Activated naive CD4-positive, alpha-beta T cell treated with anti-CD3 and anti-CD28 coated beads, Interleukin-2, amount 50 U/mL, for 24 hours (primary cell): Measurements from ENCODE around the gene C10orf71.

Experiments
- H3K27ac Mint-ChIP-seq: one replicate; pipeline ENCODE4 v1.8.0; 2021; ENCODE audit warnings: mild to moderate bottlenecking, mixed read lengths
- H3K27me3 Mint-ChIP-seq: one replicate; pipeline ENCODE4 v1.8.0; 2021; ENCODE audit warnings: mixed read lengths
- H3K36me3 Mint-ChIP-seq: one replicate; pipeline ENCODE4 v1.8.0; 2021; ENCODE audit warnings: mixed read lengths
- H3K4me1 Mint-ChIP-seq: one replicate; pipeline ENCODE4 v1.8.0; 2021; ENCODE audit warnings: mixed read lengths
- H3K4me3 Mint-ChIP-seq: one replicate; pipeline ENCODE4 v1.8.0; 2021; ENCODE audit warnings: mild to moderate bottlenecking, mixed read lengths
- H3K9me3 Mint-ChIP-seq: one replicate; pipeline ENCODE4 v1.8.0; 2021; ENCODE audit warnings: mixed read lengths

The C10orf71 gene

GRCh38 chr10:49298671-49298982 is 343 bp upstream of the C10orf71 start:
- no peaks in the 10 kb centered on the region for H3K9me3 Mint-ChIP-seq
- no peaks in the 10 kb centered on the region for H3K27me3 Mint-ChIP-seq
- no peaks in the 10 kb centered on the region for H3K4me1 Mint-ChIP-seq
- no peak overlapping the region for H3K4me3 Mint-ChIP-seq
- no peaks in the 10 kb centered on the region for H3K36me3 Mint-ChIP-seq
- no peak overlapping the region for H3K27ac Mint-ChIP-seq

- no peaks in the 10 kb centered on the region for H3K27me3 Mint-ChIP-seq
- no peak overlapping the region for H3K4me3 Mint-ChIP-seq
- no peaks in the 10 kb centered on the region for H3K9me3 Mint-ChIP-seq
- no peaks in the 10 kb centered on the region for H3K4me1 Mint-ChIP-seq
- no peak overlapping the region for H3K27ac Mint-ChIP-seq
- no peaks in the 10 kb centered on the region for H3K36me3 Mint-ChIP-seq
Measured at GRCh38 chr10:49299816-49300139, 808 bp downstream of the C10orf71 start.

GRCh38 chr10:49300140-49300974 is 1.4 kb downstream of the C10orf71 start:
- Mint-ChIP-seq H3K27me3 (no peaks in the 10 kb centered on the region), H3K27ac (no peak overlapping the region), H3K4me3 (no peak overlapping the region), H3K36me3 (no peaks in the 10 kb centered on the region), H3K9me3 (no peaks in the 10 kb centered on the region), H3K4me1 (no peaks in the 10 kb centered on the region)

DNA sequence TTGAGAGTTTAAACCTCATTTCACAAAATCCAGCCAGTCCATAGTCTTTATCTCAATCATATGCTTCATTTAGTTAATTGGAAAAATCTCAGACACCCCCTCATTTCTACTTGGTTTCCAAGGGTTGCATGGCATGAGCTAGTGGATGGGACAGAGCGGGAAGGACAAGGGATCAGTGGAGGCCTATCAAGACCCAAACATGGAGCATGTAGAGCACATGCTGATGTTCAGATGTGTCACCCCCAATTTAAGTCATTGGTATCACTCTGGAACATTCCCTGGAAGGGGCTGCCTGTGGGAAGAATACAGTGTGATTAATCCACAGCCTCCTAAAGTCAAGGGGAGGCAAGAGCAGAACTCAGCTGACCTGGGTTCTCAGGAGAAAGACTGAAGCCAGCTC is 2.3 kb downstream of the C10orf71 start:
- no peaks in the 10 kb centered on the region for H3K27me3 Mint-ChIP-seq
- H3K36me3 Mint-ChIP-seq, result no peaks in the 10 kb centered on the region
- H3K4me3 Mint-ChIP-seq, result no peak overlapping the region
- H3K4me1 Mint-ChIP-seq, result no peaks in the 10 kb centered on the region
- H3K27ac Mint-ChIP-seq, result no peak overlapping the region
- no peaks in the 10 kb centered on the region for H3K9me3 Mint-ChIP-seq

DNA sequence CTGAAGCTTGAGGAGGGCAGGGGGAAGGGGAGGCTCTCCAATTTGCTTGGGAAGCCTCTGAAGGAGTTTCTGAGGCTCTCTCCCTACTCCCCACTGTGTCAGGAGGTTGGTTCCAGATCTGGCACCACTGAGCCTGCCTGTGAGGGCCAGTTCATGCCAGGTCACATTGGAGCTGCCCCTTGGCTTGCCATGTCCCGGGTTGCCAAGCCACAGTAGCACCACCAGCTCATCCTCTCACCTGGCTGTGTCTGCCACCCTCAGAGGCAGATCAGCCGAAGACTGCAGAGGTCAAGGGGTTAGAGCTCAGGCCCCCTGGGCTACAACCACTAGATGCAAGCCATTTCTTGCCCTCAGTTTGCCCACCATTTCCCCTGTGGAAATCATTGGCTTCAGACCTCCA is 3.1 kb downstream of the C10orf71 start:
- Mint-ChIP-seq H3K4me1 (no peaks in the 10 kb centered on the region), H3K9me3 (no peaks in the 10 kb centered on the region), H3K27me3 (no peaks in the 10 kb centered on the region), H3K27ac (no peak overlapping the region), H3K4me3 (no peak overlapping the region), H3K36me3 (no peaks in the 10 kb centered on the region)

DNA sequence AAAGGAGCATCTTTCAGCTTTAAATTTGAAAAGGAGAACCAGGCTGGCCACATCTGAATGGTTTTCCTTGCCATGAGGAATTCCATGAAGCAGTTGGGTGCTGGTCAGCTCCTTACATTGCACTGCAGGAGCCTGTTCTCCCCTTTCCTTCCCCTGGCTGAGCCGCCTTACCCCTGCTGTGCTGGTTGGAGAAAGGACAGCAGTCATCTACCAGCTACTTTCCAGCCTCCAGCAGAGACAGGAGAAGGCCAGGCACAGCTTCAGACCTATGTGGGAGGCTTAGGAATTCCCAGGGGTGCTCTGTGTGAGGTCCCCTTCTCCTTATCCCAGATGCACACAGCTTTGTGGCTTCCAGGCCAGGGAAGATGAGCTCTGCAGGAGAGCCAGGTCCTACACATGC is 4.7 kb downstream of the C10orf71 start:
- Mint-ChIP-seq H3K9me3 (no peaks in the 10 kb centered on the region), H3K27me3 (no peaks in the 10 kb centered on the region), H3K27ac (no peak overlapping the region), H3K4me3 (no peak overlapping the region), H3K4me1 (no peaks in the 10 kb centered on the region), H3K36me3 (no peaks in the 10 kb centered on the region)

GRCh38 chr10:49304137-49304536 is 5.2 kb downstream of the C10orf71 start:
- no peaks in the 10 kb centered on the region for H3K27me3 Mint-ChIP-seq
- no peaks in the 10 kb centered on the region for H3K9me3 Mint-ChIP-seq
- H3K4me3 Mint-ChIP-seq, result no peak overlapping the region
- H3K36me3 Mint-ChIP-seq, result no peaks in the 10 kb centered on the region
- no peaks in the 10 kb centered on the region for H3K4me1 Mint-ChIP-seq
- H3K27ac Mint-ChIP-seq, result no peak overlapping the region

GRCh38 chr10:49307921-49308320 is 9.0 kb downstream of the C10orf71 start:
- H3K36me3 Mint-ChIP-seq, result no peaks in the 10 kb centered on the region
- H3K4me1 Mint-ChIP-seq, result peaks cover 9% of the 10 kb centered on the region
- no peak overlapping the region for H3K27ac Mint-ChIP-seq
- H3K27me3 Mint-ChIP-seq, result no peaks in the 10 kb centered on the region
- no peak overlapping the region for H3K4me3 Mint-ChIP-seq
- no peaks in the 10 kb centered on the region for H3K9me3 Mint-ChIP-seq

DNA sequence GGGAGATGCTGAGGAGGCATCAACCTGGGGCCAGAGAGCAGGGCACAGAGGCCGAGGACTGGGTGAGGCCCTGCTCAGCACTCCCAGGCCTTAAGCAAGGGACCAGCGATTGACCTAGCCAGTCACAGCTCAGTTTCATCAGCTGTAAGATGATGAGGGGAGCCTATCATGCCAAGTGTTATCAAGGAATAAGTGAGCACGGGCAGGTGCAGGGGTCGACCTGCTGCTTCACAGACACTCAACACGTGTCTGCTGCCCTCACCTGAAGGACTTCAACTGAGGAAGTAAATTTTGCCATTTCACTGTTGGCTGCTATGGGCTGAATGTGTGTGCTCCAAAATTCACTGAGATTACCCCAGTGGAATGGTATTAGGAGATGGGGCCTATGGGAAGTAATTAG is 9.9 kb downstream of the C10orf71 start:
- H3K27ac Mint-ChIP-seq, result no peak overlapping the region
- H3K36me3 Mint-ChIP-seq, result no peaks in the 10 kb centered on the region
- H3K4me3 Mint-ChIP-seq, result no peak overlapping the region
- no peaks in the 10 kb centered on the region for H3K9me3 Mint-ChIP-seq
- peaks cover 9% of the 10 kb centered on the region for H3K4me1 Mint-ChIP-seq
- no peaks in the 10 kb centered on the region for H3K27me3 Mint-ChIP-seq

GRCh38 chr10:49309691-49310411 is 10.9 kb downstream of the C10orf71 start:
- Mint-ChIP-seq H3K27me3 (no peaks in the 10 kb centered on the region), H3K27ac (no peak overlapping the region), H3K4me3 (no peak overlapping the region), H3K4me1 (peaks cover 9% of the 10 kb centered on the region), H3K36me3 (no peaks in the 10 kb centered on the region), H3K9me3 (no peaks in the 10 kb centered on the region)

DNA sequence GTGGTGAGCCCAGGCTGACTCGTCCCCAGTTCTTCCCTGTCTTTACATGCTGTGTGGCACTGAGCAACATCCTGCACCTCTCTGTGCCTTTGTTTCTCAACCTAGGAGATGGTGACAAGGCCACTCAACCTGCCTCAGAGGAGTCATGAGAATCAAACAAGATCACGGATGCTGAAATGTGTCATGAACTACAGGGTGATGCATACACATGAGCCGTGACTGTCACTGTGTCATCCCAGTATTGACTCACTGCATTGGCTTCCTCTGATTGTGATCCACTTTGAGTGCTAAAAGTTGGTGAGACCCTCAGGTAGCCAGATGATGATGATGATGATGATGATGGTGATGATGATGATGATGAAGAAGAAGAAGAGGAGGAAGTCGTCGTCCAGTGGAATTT is 11.5 kb downstream of the C10orf71 start:
- Mint-ChIP-seq H3K27me3 (no peaks in the 10 kb centered on the region), H3K27ac (no peak overlapping the region), H3K4me1 (peaks cover 9% of the 10 kb centered on the region)

DNA sequence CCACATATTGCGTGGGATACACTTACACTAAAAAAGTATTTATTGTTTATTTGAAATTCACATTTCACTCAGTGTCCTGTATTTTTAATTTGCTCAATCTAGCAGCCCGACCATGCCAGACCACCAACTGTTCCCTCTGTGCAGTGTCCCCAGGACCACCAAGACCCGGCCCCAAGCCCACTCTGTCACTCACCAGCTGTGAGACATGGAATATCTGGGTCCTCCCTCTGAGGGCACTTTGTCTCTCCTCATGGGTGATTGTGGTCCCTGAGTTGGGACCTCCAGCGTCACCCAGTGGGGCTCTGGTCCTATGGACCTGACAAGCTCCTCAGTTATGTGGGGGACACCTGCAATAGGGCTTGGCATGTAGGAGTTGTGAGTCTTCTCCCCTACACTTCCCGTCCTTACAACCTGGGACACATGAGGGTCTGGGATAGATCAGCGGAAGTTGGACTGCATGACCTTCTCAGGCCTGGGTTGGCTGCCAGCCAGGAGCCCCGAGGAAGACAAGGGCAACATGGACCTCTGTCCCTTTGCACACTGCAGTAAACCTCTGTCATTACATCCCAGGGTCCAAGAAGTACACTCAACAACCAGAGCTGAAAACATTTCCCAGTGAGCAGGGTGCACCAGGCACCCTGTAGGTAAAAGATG is 12.1 kb downstream of the C10orf71 start:
- Mint-ChIP-seq H3K4me3 (no peak overlapping the region), H3K36me3 (no peaks in the 10 kb centered on the region), H3K9me3 (no peaks in the 10 kb centered on the region), H3K27me3 (no peaks in the 10 kb centered on the region), H3K27ac (no peak overlapping the region), H3K4me1 (peaks cover 9% of the 10 kb centered on the region)

More for the DNA sequence above, 11.5 kb downstream of the C10orf71 start:
- Mint-ChIP-seq H3K4me3 (no peak overlapping the region), H3K9me3 (no peaks in the 10 kb centered on the region), H3K36me3 (no peaks in the 10 kb centered on the region)

DNA sequence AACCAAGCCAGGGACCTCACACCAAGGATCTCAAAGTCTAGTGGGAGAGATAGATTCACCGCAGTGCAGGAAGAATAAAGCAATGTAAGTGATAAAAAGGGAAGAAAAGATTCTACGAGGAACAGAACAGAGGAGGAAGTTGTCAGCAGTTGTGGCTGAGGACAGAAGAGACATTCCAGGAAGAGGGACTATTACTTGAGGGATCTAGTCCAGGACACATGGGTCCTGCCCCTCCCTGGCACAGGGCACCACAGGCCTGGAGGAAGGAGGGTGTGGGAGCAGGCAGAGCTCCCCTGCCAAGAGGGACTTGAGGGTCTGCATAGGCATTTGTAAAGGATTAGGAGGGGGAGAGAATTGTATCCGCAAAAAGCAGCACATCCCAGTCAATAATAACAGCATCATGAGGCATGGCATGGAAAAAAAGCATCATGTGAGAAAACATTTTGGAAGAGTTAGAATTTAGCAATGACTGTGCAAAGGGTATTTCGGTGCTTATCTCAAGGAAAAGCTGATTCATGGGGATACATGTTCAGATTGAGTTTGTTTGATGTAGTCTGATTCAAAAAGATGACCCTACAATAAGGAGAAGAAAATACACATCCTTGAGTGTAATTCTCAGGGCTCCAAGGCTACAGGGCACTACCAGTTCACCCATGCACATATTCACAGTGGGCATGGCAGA is 12.7 kb downstream of the C10orf71 start:
- Mint-ChIP-seq H3K27ac (peak overlapping the region; percentile 60), H3K4me3 (no peak overlapping the region), H3K27me3 (no peaks in the 10 kb centered on the region), H3K9me3 (no peaks in the 10 kb centered on the region), H3K4me1 (peaks cover 9% of the 10 kb centered on the region), H3K36me3 (no peaks in the 10 kb centered on the region)

DNA sequence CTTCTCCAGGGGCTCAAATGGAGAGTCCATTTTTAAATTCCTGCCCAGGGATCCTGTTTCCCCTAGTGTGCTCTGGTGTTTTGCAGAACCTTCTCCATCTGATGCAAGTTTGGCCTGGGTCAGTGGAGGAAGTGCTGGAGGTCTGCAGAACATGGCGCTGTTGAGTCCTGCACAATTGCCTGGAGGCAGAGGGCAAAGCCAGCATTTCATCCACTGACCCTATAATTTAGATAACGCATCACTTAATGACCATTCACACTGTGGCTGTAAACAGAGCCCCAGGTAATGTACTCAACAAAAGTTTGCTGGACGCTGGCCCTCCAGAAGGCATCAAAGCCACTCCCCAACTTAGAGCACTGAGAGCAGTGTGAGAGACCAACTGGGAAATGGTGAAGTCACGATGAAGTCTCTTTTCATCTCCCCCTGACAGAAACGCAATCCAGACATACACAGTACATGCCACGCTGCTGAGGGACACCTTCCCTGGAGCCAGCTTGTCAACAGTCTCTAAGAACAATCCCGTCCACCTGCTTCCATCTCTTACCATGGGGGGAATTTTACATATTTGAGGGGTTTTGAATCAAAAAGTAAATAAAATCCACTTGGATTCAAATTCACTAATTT is 13.4 kb downstream of the C10orf71 start:
- Mint-ChIP-seq H3K27me3 (no peaks in the 10 kb centered on the region), H3K4me1 (peaks cover 9% of the 10 kb centered on the region), H3K4me3 (no peak overlapping the region), H3K9me3 (no peaks in the 10 kb centered on the region), H3K27ac (no peak overlapping the region), H3K36me3 (no peaks in the 10 kb centered on the region)

DNA sequence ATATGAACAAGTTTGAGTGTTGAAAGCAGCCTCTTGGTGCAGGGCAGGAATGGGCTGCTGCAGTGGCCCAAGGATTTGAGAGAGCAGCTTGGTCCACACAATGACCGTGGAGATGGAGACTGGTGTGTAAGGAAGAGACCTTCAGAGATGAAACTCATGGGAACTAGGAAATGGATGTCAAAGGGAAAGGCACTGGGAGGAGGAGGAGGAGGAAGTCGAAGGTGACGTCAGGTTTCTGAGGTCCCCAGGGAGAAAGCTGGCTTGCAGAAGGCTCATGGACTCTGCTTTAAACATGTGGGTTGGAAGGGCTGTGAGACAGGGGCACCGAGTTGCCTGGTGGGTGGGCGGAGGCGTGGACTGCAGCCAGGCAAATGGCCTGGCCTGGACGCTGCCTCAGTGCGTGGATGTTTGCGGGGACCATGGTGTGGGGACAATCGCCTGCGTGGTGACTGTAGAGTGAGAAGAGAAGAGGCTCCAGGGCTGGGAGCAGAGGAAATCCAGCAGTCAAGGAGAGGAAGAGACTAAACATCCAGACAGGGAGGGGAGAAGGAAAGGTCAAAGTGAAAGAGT is 14.6 kb downstream of the C10orf71 start:
- no peak overlapping the region for H3K4me3 Mint-ChIP-seq
- no peaks in the 10 kb centered on the region for H3K9me3 Mint-ChIP-seq
- no peaks in the 10 kb centered on the region for H3K36me3 Mint-ChIP-seq
- no peak overlapping the region for H3K27ac Mint-ChIP-seq
- no peaks in the 10 kb centered on the region for H3K27me3 Mint-ChIP-seq
- H3K4me1 Mint-ChIP-seq, result peaks cover 9% of the 10 kb centered on the region
